CD4-positive, alpha-beta T cell treated with Interleukin-6 for 4 hours (primary cell): ENCODE results near the gene DMTF1.
"Not testable (repeated sequence)": the region's sequence is repeated elsewhere in the genome, so short reads cannot be mapped to it uniquely, and the experiment has no call there.

ENCODE experiments used
- DNase-seq: peaks from one replicate; pipeline ENCODE4 v3.0.0-alpha.2; 2020; ENCODE audit warnings: mixed read lengths

The DMTF1 gene, protein sequence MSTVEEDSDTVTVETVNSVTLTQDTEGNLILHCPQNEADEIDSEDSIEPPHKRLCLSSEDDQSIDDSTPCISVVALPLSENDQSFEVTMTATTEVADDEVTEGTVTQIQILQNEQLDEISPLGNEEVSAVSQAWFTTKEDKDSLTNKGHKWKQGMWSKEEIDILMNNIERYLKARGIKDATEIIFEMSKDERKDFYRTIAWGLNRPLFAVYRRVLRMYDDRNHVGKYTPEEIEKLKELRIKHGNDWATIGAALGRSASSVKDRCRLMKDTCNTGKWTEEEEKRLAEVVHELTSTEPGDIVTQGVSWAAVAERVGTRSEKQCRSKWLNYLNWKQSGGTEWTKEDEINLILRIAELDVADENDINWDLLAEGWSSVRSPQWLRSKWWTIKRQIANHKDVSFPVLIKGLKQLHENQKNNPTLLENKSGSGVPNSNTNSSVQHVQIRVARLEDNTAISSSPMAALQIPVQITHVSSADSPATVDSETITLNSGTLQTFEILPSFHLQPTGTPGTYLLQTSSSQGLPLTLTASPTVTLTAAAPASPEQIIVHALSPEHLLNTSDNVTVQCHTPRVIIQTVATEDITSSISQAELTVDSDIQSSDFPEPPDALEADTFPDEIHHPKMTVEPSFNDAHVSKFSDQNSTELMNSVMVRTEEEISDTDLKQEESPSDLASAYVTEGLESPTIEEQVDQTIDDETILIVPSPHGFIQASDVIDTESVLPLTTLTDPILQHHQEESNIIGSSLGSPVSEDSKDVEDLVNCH

DNA sequence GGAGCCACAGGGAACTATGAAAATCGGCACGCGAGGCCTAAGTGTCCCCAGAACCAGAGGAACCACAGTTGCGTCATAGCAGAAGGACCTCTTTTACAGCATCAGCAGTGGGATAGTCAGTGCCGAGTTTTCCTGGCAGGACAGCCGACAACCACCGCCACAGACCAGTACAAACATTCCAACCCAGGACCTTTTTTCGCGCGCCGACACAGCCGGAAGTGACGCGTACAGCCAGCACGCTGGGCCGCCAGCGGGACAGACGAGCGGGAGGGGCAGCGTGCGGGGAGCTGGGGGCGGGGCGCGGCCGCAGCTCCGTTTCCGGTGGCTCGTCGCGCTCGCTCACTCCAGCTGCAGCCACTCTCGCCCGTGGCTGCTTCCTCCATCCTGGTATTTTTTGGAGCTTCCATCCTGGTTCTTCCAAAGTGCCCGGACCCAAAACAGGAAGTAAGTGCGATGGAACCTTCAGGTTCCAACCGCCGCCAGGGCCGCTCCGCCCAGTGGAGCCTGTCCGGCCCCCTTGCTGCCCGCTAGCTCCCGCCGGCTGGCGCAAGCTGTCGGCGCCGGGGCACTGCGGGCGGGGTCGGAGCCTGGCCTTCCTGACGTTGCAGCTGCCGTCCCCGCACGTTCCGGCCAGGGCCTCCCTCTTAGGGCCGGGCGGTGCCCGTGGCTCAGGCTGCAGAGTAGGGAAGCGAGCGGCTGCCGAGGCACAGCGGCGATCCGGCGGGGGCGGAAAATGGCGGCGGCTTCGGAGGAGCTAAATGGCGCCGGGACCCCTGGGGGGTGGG is at the start of gene DMTF1:
Gene DMTF1 (plus strand): TSS at position 342 of the 785 bp plus-strand sequence. CDS start 12,489 bp downstream, outside the sequence.
- DNase-seq, result peak; percentile 87

DNA sequence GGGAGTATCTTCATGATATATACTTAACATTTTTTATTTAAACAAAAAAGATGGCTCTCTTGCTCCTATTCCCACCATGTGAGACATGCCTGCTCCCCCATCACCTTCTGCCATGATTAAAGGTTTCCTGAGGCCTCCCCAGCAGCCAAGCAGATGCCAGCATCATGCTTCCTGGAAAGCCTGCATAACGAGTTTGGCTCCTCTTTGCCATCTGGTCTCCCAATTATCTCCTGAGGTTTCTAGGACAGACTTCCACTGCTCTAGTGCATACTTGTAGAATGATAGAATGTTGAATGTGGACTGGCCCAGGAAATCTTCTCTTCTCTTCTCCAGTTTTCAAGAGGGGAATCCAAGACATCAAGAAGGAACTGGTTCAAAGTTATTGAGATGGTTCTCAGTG is 46.9 kb upstream of the DMTF1 start:
- no peak for DNase-seq

DNA sequence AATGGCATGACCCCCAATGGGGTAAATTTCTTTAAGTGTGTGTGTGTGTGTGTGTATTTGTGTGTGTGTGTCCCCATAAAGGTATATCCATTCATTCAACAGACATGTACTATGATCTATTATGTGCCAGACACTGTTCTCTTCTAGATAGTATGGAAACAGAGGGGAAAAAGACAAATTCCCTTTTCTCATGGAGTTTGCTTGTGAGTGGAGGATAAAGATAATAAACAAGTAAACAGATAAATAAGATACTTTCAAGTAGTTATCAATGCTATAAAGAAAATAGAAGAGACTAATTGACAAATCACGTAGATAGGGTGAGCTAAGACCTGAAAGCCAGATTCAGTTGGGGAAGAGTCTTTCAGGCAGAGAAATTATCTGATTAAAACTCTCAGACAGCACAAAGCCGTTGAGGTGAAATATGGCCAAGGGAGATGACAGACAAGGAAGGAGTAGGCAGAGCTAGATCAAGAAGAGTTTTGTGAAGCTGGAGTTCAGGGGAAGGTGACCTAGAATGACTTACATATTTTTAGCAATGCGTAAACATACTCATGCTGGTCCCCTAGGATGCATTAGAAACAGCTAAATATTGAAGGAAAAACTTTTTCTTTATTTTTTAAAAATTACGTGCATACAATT is 45.2 kb upstream of the DMTF1 start:
- DNase-seq, result no peak

DNA sequence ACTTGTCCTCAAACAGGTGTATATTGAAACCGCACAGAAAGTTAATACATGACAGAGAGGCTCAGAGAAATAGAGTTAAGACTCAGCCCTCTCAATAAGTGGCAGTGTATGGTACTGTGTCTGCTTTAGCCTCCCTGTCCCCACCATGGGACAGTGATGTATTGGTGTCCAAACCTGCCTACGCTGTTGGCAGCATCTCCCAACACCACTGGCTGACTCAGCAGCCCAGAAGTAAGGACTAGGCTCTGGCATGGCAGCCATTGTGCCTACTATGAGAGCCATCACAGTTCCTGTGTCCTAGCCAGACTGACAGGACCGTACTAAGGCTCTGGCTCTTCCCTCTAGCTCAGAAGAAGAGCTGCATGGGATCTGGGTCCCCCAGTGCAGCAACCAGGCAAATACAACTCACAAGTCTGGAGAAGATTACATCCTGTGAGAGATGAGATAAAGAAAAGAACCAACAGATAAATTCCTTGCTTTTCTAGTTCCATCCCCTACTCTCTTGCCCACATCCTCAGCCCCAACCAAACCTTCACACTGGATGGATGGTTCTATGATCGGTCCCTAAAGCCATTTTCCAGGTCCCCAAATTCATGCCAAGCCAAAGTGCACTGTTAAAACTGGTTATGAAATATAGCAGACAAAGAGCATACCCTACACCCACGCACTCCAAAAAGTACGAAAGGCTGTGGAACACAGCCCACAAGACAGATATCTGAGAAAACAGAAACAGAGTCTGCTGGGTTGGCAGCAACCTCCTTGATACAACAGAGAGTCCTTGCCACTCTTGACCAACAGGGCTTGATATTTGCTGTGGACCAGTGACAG is 44.1 kb upstream of the DMTF1 start:
- no peak for DNase-seq

DNA sequence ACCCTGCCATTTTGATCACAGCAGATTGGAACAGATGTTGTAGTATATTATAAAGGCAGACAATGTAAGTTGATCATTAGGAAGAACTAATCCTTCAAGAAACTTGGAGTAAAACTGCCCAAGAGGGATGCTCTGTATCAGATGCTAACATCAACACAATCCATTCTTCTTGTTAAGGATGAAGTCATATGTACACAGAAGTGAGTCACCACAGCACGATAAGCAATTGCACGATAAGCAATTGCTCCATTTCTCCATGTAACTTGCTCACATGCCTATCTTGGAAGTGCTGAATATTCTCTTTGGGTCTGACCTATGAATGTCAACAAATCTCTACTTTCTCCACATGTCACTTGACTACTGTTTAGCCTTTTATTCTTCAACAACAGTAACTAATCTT is 41.5 kb upstream of the DMTF1 start:
- DNase-seq, result no peak

DNA sequence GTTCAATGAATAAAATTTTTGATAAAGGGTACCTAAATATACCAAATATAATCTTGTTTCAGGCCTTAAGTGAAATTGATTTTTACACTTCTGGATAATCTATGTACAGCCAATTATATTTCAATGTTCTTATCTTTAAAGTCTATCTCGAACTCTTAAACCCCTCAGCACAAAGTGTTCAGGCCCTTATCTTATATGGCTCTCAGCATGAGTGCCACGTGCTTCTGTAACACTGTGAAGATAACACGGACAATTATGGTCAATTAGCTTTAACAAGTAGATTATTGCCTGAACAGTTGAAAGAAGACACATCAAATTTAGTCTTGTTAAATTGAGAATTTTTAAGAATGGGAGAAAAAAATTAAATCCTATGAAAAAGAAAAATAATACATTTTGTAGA is 40.4 kb upstream of the DMTF1 start:
- no peak for DNase-seq

DNA sequence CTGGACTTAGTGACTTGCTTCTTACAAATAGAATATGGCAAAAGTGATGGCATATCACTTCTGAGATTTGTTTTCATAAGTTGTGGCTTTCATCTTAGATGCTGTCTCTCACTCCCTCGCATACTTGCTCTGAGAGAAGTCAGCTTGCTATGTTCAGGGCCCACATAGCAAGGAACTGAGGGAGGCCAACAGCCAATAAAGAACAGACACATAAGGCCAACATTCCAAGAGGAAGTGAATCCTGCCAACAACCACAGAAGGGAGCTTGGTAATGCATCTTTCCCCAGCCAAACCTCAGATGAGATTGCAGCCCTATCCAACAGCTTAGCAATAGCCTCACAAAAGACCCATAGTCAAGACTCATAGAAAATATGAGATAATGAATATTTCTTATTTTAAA is 39.2 kb upstream of the DMTF1 start:
- DNase-seq, result no peak

DNA sequence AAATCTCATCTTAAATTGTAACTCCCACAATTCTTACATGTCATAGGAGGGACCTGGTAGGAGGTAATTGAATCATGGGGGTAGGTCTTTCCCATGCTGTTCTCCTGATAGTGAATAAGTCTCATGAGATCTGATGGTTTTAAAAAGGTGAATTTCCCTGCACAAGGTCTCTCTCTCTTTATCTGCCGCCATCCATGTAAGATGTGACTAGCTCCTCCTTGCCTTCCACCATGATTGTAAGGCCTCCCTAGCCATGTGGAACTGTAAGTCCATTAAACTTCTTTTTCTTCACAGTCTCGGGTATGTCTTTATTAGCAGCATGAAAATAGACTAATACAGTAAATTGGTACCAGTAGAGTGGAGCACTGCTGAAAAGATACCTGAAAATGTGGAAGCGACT is 38.3 kb upstream of the DMTF1 start:
- not testable (repeated sequence) for DNase-seq

DNA sequence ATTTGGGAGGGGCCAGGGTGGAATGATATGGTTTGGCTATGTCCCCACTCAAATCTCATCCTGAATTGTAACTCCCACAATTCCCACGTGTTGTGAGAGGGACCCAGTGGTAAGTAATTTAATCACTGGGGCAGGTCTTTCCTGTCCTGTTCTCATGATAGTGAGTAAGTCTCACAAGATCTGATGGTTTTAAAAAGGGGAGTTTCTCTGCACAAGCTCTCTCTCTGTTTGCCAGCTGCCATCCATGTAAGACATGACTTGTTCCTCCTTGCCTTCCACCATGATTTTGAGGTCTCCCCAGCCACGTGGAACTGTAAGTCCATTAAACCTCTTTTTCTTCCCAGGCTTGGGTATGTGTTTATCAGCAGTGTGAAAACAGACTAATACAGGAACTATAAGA is 36.5 kb upstream of the DMTF1 start:
- not testable (repeated sequence) for DNase-seq

DNA sequence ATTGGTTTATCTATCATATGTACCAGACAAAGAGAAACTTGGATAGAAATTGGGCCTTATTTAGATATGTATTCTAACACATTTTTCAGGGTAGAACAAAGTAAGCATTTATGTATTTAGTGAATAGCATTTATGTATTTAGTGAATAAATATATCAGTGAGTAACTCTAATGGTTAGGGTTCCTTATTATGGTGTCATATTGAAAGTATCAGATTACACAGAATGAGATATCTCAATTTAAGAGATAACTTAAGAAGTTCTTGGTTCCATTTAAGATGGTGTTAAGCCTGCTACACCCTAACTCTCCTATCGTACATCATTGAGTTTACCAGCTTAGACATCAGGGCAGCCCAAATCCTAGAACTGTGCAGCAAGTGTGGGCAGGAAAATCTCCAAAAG is 35.9 kb upstream of the DMTF1 start:
- DNase-seq, result no peak

DNA sequence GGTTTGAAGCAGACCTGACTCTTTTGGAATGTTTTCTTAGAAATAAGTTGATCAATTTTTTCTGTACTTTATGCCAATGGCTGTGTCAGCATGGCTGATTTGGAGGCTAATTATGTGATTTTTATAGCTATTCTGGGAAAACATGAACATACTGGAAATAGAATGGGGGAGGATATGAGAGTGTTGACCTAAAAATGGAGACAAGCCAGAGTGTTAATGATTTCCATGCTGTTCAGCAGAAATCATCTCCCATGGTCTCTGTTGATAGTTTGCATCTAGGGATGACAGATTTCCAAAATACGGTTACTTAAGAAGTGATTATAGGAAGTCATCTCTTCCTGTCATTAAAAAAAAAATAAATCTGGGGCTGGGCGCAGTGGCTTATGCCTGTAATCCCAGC is 32.7 kb upstream of the DMTF1 start:
- no peak for DNase-seq

DNA sequence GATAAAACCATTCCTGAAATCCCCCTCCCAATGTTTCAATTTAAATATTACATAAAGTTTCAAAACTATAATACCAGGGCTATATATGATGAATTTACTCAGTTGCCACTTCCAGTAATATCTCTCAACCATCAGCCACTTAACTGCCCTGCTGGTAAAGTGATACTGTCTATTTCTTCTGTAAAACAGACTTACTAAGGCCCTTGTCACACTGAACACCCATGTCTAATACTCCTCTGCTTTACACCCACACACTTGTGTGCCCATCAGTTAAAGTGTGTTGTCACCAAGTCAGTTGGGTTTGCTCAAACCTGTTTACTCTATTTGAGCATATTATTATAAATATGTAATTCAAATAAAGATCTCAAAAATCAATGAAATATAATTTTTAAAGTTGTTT is 29.1 kb upstream of the DMTF1 start:
- no peak for DNase-seq

DNA sequence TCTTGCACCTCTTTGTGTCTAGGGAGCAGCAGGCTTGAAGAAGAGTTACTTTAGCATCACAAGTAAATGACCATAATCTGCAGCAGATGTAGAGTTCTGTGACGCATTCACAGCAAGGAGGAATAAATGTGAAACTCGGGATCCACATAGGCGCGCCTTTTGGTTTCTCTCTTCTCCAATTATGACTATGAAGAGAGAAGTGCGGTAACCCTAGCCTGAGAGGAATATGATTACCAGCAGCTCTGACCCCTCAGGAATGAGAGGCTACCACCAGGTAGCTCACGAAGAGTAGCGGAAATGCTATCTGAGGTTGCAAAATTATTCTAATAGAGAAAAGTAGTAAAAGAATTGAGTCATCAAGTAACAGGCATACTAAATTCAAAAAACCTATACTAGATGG is 25.2 kb upstream of the DMTF1 start:
- DNase-seq, result no peak

DNA sequence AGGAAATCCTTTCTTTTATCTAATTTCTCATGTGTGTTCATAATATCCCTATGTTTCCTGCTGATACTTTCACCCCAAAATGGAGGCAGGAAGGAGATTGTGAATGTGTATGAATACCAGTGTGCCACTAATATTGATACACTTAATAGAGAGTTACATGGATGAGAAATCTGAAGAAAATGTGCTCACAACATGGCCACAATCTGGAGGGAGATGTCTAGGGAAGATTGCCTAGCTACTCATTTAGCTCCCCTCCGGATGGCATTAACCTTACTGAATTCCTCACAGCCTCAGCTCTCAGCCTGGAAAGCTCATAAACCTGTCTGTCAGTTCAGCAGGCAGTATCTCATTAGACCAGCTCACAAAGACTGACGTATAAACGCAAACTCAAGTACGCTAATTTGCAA is 23.4 kb upstream of the DMTF1 start:
- DNase-seq, result no peak

DNA sequence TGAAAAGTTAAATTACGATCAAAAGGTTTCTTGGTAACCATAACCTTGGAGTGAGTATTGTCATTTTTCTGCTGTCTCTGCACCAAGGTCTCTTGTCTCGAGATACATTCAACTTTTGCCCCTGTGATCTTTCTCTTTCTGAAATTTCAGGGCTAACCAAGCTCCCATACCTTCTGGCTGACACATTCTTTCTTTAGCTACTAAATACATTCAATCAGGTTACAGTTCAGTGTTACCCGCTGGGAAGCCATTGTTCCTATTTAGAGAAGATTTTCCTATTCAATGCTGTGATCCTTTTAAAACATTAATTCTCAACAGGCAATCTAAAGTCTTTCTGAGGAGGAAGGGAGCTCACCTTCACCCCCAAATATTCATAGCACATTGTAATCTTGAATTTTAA is 22.9 kb upstream of the DMTF1 start:
- DNase-seq, result no peak

DNA sequence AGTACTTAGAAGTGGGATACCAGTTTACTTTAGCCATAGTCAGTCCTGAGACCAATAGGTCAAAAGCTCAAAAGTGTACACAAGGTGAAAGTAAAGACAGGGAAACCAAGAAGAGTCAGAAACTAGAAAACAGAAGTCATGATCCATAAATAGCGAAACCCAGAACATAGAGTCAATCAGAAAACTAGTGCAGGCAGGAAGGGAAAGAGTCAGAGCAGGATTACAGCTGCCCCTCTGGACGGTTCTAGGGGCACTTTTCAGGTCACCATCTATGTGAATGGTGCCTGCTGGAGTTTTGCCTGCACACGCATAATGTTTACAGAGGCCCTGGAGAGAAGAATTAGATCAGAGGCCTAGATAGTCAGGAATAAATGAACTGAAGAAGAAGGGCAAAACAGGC is 22.4 kb upstream of the DMTF1 start:
- no peak for DNase-seq

DNA sequence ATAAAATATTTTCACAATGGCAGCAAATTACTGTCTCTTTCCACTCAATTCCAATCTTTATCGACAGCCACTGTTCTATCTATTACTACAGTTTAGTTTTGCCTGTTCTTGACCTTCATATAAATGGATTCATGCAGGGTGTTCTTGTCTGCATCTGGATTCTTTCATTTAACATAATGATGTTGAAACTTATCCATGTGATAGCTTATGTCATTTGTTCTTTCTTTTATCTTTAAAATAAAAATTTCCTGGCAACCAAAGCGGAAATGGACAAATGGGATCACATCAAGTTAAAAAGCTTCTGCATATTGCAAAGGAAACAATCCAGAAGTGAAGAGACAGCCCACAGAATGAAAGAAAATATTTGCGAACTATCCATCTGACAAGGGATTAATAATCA is 20.5 kb upstream of the DMTF1 start:
- no peak for DNase-seq

DNA sequence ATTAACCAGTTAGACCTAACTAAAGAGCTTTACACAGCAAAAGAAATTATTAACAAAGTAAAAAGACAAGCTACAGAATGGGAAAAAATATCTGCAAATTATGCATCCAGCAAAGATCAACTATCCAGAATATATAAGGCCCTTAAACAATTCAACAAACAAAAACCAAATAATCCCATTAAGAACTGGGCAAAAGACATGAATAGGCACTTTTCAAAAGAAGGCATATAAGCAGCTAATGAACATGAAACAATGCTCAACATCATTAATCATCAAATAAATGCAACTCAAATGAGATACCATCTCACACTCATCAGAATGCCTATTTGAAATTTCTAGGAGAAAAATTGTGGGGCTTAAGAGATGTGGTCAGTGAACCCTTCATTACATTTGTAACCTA is 15.0 kb upstream of the DMTF1 start:
- DNase-seq, result no peak

DNA sequence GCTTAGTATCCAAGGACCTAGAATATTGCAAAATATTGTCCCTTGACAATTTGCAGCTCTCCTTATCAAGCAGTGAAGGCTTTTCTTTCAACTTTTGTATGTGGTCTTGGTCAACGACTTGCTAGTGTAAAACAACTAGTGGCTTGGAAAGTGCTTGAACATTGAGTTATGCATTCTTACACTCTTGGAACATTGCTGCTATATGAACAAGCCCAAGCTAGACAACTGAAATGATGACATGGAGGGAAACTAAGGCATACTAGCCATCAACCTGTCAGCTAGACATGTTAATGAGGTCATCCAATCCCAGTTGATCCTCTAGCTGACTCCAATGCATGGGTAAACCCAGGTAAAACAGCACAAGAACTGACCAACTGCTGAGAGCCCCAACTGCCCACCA is 12.7 kb upstream of the DMTF1 start:
- DNase-seq, result no peak

DNA sequence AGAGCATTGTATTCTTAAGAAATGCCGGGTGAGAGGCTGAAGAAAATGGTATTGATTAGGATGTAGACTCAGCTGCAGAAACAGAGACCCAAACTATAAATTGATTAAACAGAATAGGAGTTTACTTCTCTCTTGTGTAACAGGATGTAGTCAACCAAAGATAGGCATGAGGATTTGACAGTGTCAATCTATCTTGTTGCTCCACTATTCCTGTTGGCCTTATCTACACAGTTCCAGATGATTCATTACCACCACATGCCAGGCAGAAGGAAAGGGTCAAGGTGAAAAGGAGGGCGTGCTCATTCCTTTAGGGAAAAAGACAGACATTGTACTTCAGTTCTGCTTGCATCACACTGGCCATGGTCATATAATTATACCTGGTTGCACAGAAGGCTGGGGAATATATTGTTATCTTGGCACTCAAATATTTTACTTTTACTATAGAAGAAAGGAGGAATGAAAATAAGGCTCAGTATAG is 11.9 kb upstream of the DMTF1 start:
- no peak for DNase-seq

DNA sequence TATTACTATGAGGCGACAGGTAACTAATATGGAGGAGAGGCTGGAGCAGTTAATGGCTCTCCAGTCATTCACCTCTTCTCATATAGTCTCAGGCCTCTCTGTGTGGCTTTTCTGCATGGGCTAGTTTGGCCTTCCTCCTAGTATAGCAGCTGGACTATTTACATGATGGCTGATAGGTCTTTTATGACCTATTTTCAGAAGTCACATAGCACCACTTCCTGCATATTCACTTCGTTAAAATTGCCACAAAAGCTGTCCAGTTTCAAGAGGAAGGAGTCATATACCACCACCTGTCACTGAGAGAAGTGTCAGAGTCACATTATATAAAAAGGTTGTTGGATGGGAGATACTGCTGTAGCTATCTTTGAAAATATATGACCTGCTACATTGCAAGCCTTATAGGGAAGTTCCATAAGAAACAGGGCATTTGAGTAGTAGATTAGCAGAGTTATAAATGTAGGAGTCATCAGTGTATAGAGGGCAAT is 8.0 kb upstream of the DMTF1 start:
- DNase-seq, result no peak
